Left colon (tissue), 2 donors: ENCODE data around the gene MAN1A1. TPM values are rescaled to one million over a fixed set of nuclear protein-coding genes. Genes with fewer than 3 reads are reported as not detected.
"Not testable (repeated sequence)": the region's sequence is repeated elsewhere in the genome, so short reads cannot be mapped to it uniquely, and the experiment has no call there.

Experiments
- ATAC-seq: fragments of 200-7000 bp; cut with Tn5 transposase; one replicate; pipeline ENCODE4 v1.9.1; 2020; ENCODE audit warnings: mild to moderate bottlenecking, moderate library complexity
- DNase-seq, 2 donors: peaks; one replicate each; pipeline ENCODE4 v3.0.0-alpha.2; 2020
- intact Hi-C, 2 donors: fragments of 100-400 bp; cut with DNase I in 1 of 2; cut with micrococcal nuclease in 1 of 2; formaldehyde crosslinking; loops; one replicate each; pipeline versions ENCODE4 v1.11.2 to v1.14.0; 2022; cut with DNase I, micrococcal nuclease
- long read RNA-seq: library from polyadenylated mRNA; unstranded; transcript quantifications from one replicate; pipeline ENCODE4 v2.0.0, GENCODE V29; 2021
- total RNA-seq, 2 donors: library from RNA; stranded (reverse); fragmentation: NEBNext Ultra II Directional; extraction: Animal tissue kit (Norgen Biotek cat#: 25700); gene quantifications; one replicate each; pipeline ENCODE4 v1.2.1, GENCODE V29; 2021
- donor health status: DM: no; HTN: no; CAD: no.
- donor health status: DM: yes; HTN: yes; CAD: no.

MAN1A1 gene
- total RNA-seq, result 10 to 100 TPM; 68.6 to 94.3 TPM
- long read RNA-seq, full-length matches to known transcripts, result 25 of 58 reads
- long read RNA-seq, partial matches to known transcripts, result 29 of 58 reads
- long read RNA-seq, other reads (novel, unspliced or antisense), result 4 of 58 reads

GRCh38 chr6:119349361-119350201 lies at the start of gene MAN1A1:
TSS of gene MAN1A1 (minus strand) at chr6:119349761. CDS start at chr6:119349065, 696 bp downstream.
- DNase-seq (peak; percentile 84 to 91), ATAC-seq (peak; percentile 84)
- intact Hi-C loops, result loop anchor here in 1 of 2 donors (10.0 kb wide), 2 partner anchors 195 to 205 kb away; no protein-coding TSS in a partner anchor

- intact Hi-C loops, result no loop called here
- DNase-seq, result no peak
- no peak for ATAC-seq
These were observed 45.6 kb upstream of the MAN1A1 start for GRCh38 chr6:119395192-119395591.

- DNase-seq, result no peak
- intact Hi-C loops, result no loop called here
These were observed 40.8 kb upstream of the MAN1A1 start for GRCh38 chr6:119390247-119390793.

GRCh38 chr6:119385994-119386393 lies 36.4 kb upstream of the MAN1A1 start:
- ATAC-seq (no peak), DNase-seq (no peak)
- intact Hi-C loops, result no loop called here

More at GRCh38 chr6:119390247-119390793, 40.8 kb upstream of the MAN1A1 start:
- ATAC-seq, result no peak

GRCh38 chr6:119384444-119384843 lies 34.9 kb upstream of the MAN1A1 start:
- no peak for DNase-seq
- intact Hi-C loops, result no loop called here
- ATAC-seq, result no peak

- no peak for ATAC-seq
- intact Hi-C loops, result no loop called here
- no peak for DNase-seq
These were observed 30.2 kb upstream of the MAN1A1 start for GRCh38 chr6:119379809-119380208.

- ATAC-seq, DNase-seq, intact Hi-C loops: not testable (repeated sequence)
These were observed 27.5 kb upstream of the MAN1A1 start for GRCh38 chr6:119377043-119377442.

GRCh38 chr6:119370080-119370479 lies 20.5 kb upstream of the MAN1A1 start:
- intact Hi-C loops, result no loop called here
- ATAC-seq, result no peak

GRCh38 chr6:119368921-119369320 lies 19.4 kb upstream of the MAN1A1 start:
- DNase-seq, result no peak
- no peak for ATAC-seq

More at GRCh38 chr6:119370080-119370479, 20.5 kb upstream of the MAN1A1 start:
- no peak for DNase-seq

GRCh38 chr6:119361209-119361608 lies 11.6 kb upstream of the MAN1A1 start:
- DNase-seq (no peak), ATAC-seq (no peak)
- intact Hi-C loops, result no loop called here

More at GRCh38 chr6:119368921-119369320, 19.4 kb upstream of the MAN1A1 start:
- intact Hi-C loops, result no loop called here

GRCh38 chr6:119360262-119360915 lies 10.8 kb upstream of the MAN1A1 start:
- DNase-seq (no peak), ATAC-seq (no peak)
- intact Hi-C loops, result no loop called here

- DNase-seq (no peak), ATAC-seq (no peak)
- intact Hi-C loops, result loop anchor here in 1 of 2 donors (10.0 kb wide), 1 partner anchor 189 kb away; no protein-coding TSS in a partner anchor
These were observed 6.3 kb upstream of the MAN1A1 start for GRCh38 chr6:119355890-119356289.

GRCh38 chr6:119355157-119355556 lies 5.6 kb upstream of the MAN1A1 start:
- intact Hi-C loops, result loop anchor here in 1 of 2 donors (10.0 kb wide), 1 partner anchor 190 kb away; no protein-coding TSS in a partner anchor
- ATAC-seq, result no peak
- DNase-seq, result no peak

- DNase-seq (no peak), ATAC-seq (no peak)
- intact Hi-C loops, result loop anchor here in 1 of 2 donors (10.0 kb wide), 1 partner anchor 191 kb away; no protein-coding TSS in a partner anchor
These were observed 4.1 kb upstream of the MAN1A1 start for GRCh38 chr6:119353696-119354095.

GRCh38 chr6:119352001-119352400 lies 2.4 kb upstream of the MAN1A1 start:
- DNase-seq (no peak), ATAC-seq (no peak)
- intact Hi-C loops, result loop anchor here in 1 of 2 donors (10.0 kb wide), 1 partner anchor 193 kb away; no protein-coding TSS in a partner anchor

- intact Hi-C loops, result loop anchor here in 1 of 2 donors (10.0 kb wide), 1 partner anchor 194 kb away; no protein-coding TSS in a partner anchor
- ATAC-seq (no peak), DNase-seq (no peak)
These were observed 1.4 kb upstream of the MAN1A1 start for GRCh38 chr6:119350952-119351372.

- ATAC-seq (no peak), DNase-seq (peak in 1 of 2 donors; percentile 38)
- intact Hi-C loops, result loop anchor here in 1 of 2 donors (10.0 kb wide), 1 partner anchor 194 kb away; no protein-coding TSS in a partner anchor
These were observed 816 bp upstream of the MAN1A1 start for GRCh38 chr6:119350202-119350951.

GRCh38 chr6:119348748-119349360 lies 707 bp downstream of the MAN1A1 start:
- ATAC-seq, result no peak
- intact Hi-C loops, result loop anchor here in 1 of 2 donors (10.0 kb wide), 1 partner anchor 204 kb away; no protein-coding TSS in a partner anchor
- DNase-seq, result no peak
